ENCODE data around the gene SMYD3.

Gene SMYD3

GRCh38 chr1:245860657-245861544, 646.2 kb downstream of the SMYD3 start:
- H3K27me3 ChIP-seq (replicated peaks in 2 of 5; ENCODE audit: control insufficient read depth in 4 of 5, insufficient read depth in 5 of 5, low read length in 4 of 5): no peaks in the 10 kb centered on the region
- no peak overlapping the region for H3K4me3 ChIP-seq (ENCODE audit: control insufficient read depth in 1 of 7, extremely low read depth in 1 of 7, insufficient read depth in 4 of 7, low read depth in 2 of 7, low read length in 6 of 7)
- ChIA-PET CTCF (no interaction called here), POLR2A (no interaction called here)
- H3K9me3 ChIP-seq (ENCODE audit: control extremely low read depth in 1 of 5, control insufficient read depth in 4 of 5, insufficient read depth in 2 of 5, low read depth in 1 of 5, low read length in 4 of 5): no peaks in the 10 kb centered on the region
- whole genome bisulfite sequencing (ENCODE audit: insufficient coverage): 94% methylated on average over 7 of the region's 8 CpGs
- peaks cover 2 to 28% (median 9%) of the 10 kb centered on the region in 4 experiments for H3K36me3 ChIP-seq (ENCODE audit: control insufficient read depth in 4 of 4, insufficient read depth in 4 of 4, low read length in 3 of 4)
- no peaks in the 10 kb centered on the region for H3K4me1 ChIP-seq (ENCODE audit: control extremely low read depth in 1 of 4, control insufficient read depth in 4 of 4, insufficient read depth in 4 of 4, low read length in 3 of 4)
- no peak overlapping the region for H3K27ac ChIP-seq (ENCODE audit: insufficient read depth in 1 of 2, low read depth in 1 of 2, low read length in 2 of 2, poor library complexity in 1 of 2, severe bottlenecking in 2 of 2)
- DNase-seq: no peak

- H3K27ac ChIP-seq (ENCODE audit: insufficient read depth in 1 of 2, low read depth in 1 of 2, low read length in 2 of 2, poor library complexity in 1 of 2, severe bottlenecking in 2 of 2): no peak overlapping the region
- peak in 1 of 3 donors; percentile 6 for DNase-seq
Measured at GRCh38 chr1:245859493-245860114, 647.5 kb downstream of the SMYD3 start.

GRCh38 chr1:245858722-245859492, 648.2 kb downstream of the SMYD3 start:
- no peaks in the 10 kb centered on the region for H3K27me3 ChIP-seq (replicated peaks in 2 of 5; ENCODE audit: control insufficient read depth in 4 of 5, insufficient read depth in 5 of 5, low read length in 4 of 5)
- H3K27ac ChIP-seq (ENCODE audit: insufficient read depth in 1 of 2, low read depth in 1 of 2, low read length in 2 of 2, poor library complexity in 1 of 2, severe bottlenecking in 2 of 2): no peak overlapping the region
- no peaks in the 10 kb centered on the region for H3K4me1 ChIP-seq (ENCODE audit: control extremely low read depth in 1 of 4, control insufficient read depth in 4 of 4, insufficient read depth in 4 of 4, low read length in 3 of 4)
- CTCF ChIA-PET: interaction anchor here (0.8 to 1.6 kb wide), 3 partner anchors 11 to 45 kb away, joined by 3 read pairs; no protein-coding TSS in a partner anchor
- H3K9me3 ChIP-seq (ENCODE audit: control extremely low read depth in 1 of 5, control insufficient read depth in 4 of 5, insufficient read depth in 2 of 5, low read depth in 1 of 5, low read length in 4 of 5): peaks cover 0 to 6% (median 0%) of the 10 kb centered on the region in 5 experiments
- WGBS (ENCODE audit: insufficient coverage): 73% methylated on average over 4 of the region's 7 CpGs
- peaks cover 2 to 28% (median 9%) of the 10 kb centered on the region in 4 experiments for H3K36me3 ChIP-seq (ENCODE audit: control insufficient read depth in 4 of 4, insufficient read depth in 4 of 4, low read length in 3 of 4)
- H3K4me3 ChIP-seq (ENCODE audit: control insufficient read depth in 1 of 7, extremely low read depth in 1 of 7, insufficient read depth in 4 of 7, low read depth in 2 of 7, low read length in 6 of 7): no peak overlapping the region
- POLR2A ChIA-PET: no interaction called here
- peak in 2 of 3 donors; percentile 20 to 24 for DNase-seq

More at GRCh38 chr1:245859493-245860114, 647.5 kb downstream of the SMYD3 start:
- WGBS (ENCODE audit: insufficient coverage): 85% methylated on average over 6 of the region's 9 CpGs
- POLR2A ChIA-PET: no interaction called here
- Histone ChIP-seq H3K36me3 (ENCODE audit: control insufficient read depth in 4 of 4, insufficient read depth in 4 of 4, low read length in 3 of 4) (peaks cover 2 to 28% (median 9%) of the 10 kb centered on the region in 4 experiments), H3K27me3 (replicated peaks in 2 of 5; ENCODE audit: control insufficient read depth in 4 of 5, insufficient read depth in 5 of 5, low read length in 4 of 5) (no peaks in the 10 kb centered on the region), H3K9me3 (ENCODE audit: control extremely low read depth in 1 of 5, control insufficient read depth in 4 of 5, insufficient read depth in 2 of 5, low read depth in 1 of 5, low read length in 4 of 5) (peaks cover 0 to 2% (median 0%) of the 10 kb centered on the region in 5 experiments), H3K4me3 (ENCODE audit: control insufficient read depth in 1 of 7, extremely low read depth in 1 of 7, insufficient read depth in 4 of 7, low read depth in 2 of 7, low read length in 6 of 7) (no peak overlapping the region), H3K4me1 (ENCODE audit: control extremely low read depth in 1 of 4, control insufficient read depth in 4 of 4, insufficient read depth in 4 of 4, low read length in 3 of 4) (no peaks in the 10 kb centered on the region)
- CTCF ChIA-PET: interaction anchor here (0.9 kb wide), 1 partner anchor 10 kb away, joined by 3 read pairs; no protein-coding TSS in a partner anchor

- ChIA-PET POLR2A (no interaction called here), CTCF (interaction anchor here (0.8 to 1.6 kb wide), 3 partner anchors 31 to 705 kb away, joined by 3 read pairs; no protein-coding TSS in a partner anchor)
- DNase-seq: no peak
- H3K4me1 ChIP-seq (ENCODE audit: control extremely low read depth in 1 of 4, control insufficient read depth in 4 of 4, insufficient read depth in 4 of 4, low read length in 3 of 4): no peaks in the 10 kb centered on the region
- H3K9me3 ChIP-seq (ENCODE audit: control extremely low read depth in 1 of 5, control insufficient read depth in 4 of 5, insufficient read depth in 2 of 5, low read depth in 1 of 5, low read length in 4 of 5): peaks cover 0 to 6% (median 0%) of the 10 kb centered on the region in 5 experiments
- peaks cover 2 to 23% (median 7%) of the 10 kb centered on the region in 4 experiments for H3K36me3 ChIP-seq (ENCODE audit: control insufficient read depth in 4 of 4, insufficient read depth in 4 of 4, low read length in 3 of 4)
- no peaks in the 10 kb centered on the region for H3K27me3 ChIP-seq (replicated peaks in 2 of 5; ENCODE audit: control insufficient read depth in 4 of 5, insufficient read depth in 5 of 5, low read length in 4 of 5)
- H3K4me3 ChIP-seq (ENCODE audit: control insufficient read depth in 1 of 7, extremely low read depth in 1 of 7, insufficient read depth in 4 of 7, low read depth in 2 of 7, low read length in 6 of 7): no peak overlapping the region
- 98% methylated on average over 13 of the region's 13 CpGs for WGBS (ENCODE audit: insufficient coverage)
- H3K27ac ChIP-seq (ENCODE audit: insufficient read depth in 1 of 2, low read depth in 1 of 2, low read length in 2 of 2, poor library complexity in 1 of 2, severe bottlenecking in 2 of 2): no peak overlapping the region
Measured at GRCh38 chr1:245858022-245858721, 648.9 kb downstream of the SMYD3 start.

- H3K4me3 ChIP-seq (ENCODE audit: control insufficient read depth in 1 of 7, extremely low read depth in 1 of 7, insufficient read depth in 4 of 7, low read depth in 2 of 7, low read length in 6 of 7): no peak overlapping the region
- ChIA-PET POLR2A (no interaction called here), CTCF (interaction anchor here (1.1 kb wide), 1 partner anchor 704 kb away, joined by 3 read pairs; no protein-coding TSS in a partner anchor)
- H3K27me3 ChIP-seq (replicated peaks in 2 of 5; ENCODE audit: control insufficient read depth in 4 of 5, insufficient read depth in 5 of 5, low read length in 4 of 5): no peaks in the 10 kb centered on the region
- H3K9me3 ChIP-seq (ENCODE audit: control extremely low read depth in 1 of 5, control insufficient read depth in 4 of 5, insufficient read depth in 2 of 5, low read depth in 1 of 5, low read length in 4 of 5): peaks cover 0 to 6% (median 0%) of the 10 kb centered on the region in 5 experiments
- H3K27ac ChIP-seq (ENCODE audit: insufficient read depth in 1 of 2, low read depth in 1 of 2, low read length in 2 of 2, poor library complexity in 1 of 2, severe bottlenecking in 2 of 2): no peak overlapping the region
- DNase-seq: no peak
- no peaks in the 10 kb centered on the region for H3K4me1 ChIP-seq (ENCODE audit: control extremely low read depth in 1 of 4, control insufficient read depth in 4 of 4, insufficient read depth in 4 of 4, low read length in 3 of 4)
- H3K36me3 ChIP-seq (ENCODE audit: control insufficient read depth in 4 of 4, insufficient read depth in 4 of 4, low read length in 3 of 4): peaks cover 2 to 20% (median 6%) of the 10 kb centered on the region in 4 experiments
- 73% methylated on average over 13 of the region's 13 CpGs for WGBS (ENCODE audit: insufficient coverage)
Measured at GRCh38 chr1:245856944-245857531, 650.0 kb downstream of the SMYD3 start.

Measured in common myeloid progenitor, CD34-positive (primary cell).